Measurements from ENCODE around the gene TRPM1. TPM values are rescaled to one million over a fixed set of nuclear protein-coding genes. Genes with fewer than 3 reads are reported as not detected.
"Not testable (repeated sequence)": the region's sequence is repeated elsewhere in the genome, so short reads cannot be mapped to it uniquely, and the experiment has no call there.

The TRPM1 gene
- total RNA-seq, 1 donor, result under 0.01 TPM

DNA sequence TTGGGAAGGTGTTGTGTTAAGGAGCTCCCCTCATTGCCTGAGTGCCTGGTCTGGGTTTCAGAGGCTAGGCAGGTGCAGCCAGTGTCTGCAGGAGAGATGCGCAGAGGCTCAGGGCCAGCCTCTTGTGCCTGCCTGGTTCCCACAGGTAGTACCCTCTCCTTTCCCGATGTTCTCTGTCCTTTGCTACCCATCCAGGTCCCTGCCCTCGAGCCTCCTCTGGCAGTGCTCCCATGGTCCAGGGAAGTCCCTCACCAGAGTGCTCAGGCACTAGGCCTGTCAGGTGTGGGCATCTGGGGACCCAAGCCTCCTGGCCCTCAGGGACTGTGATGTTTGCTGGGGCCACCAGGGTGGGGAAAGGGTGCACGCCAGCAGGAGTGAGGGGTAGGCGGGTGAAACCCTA, 5.0 kb downstream of the TRPM1 start:
- DNase-seq (ENCODE audit: low read depth), result no peak
- TF ChIP-seq, protein P1, sequence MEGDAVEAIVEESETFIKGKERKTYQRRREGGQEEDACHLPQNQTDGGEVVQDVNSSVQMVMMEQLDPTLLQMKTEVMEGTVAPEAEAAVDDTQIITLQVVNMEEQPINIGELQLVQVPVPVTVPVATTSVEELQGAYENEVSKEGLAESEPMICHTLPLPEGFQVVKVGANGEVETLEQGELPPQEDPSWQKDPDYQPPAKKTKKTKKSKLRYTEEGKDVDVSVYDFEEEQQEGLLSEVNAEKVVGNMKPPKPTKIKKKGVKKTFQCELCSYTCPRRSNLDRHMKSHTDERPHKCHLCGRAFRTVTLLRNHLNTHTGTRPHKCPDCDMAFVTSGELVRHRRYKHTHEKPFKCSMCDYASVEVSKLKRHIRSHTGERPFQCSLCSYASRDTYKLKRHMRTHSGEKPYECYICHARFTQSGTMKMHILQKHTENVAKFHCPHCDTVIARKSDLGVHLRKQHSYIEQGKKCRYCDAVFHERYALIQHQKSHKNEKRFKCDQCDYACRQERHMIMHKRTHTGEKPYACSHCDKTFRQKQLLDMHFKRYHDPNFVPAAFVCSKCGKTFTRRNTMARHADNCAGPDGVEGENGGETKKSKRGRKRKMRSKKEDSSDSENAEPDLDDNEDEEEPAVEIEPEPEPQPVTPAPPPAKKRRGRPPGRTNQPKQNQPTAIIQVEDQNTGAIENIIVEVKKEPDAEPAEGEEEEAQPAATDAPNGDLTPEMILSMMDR (IDR thresholded peaks at IDR 0.05; ENCODE audit: insufficient read depth, low read depth, low read length), result no peak
- H3K4me3 ChIP-seq (ENCODE audit: low read depth, low read length), result no peak overlapping the region

DNA sequence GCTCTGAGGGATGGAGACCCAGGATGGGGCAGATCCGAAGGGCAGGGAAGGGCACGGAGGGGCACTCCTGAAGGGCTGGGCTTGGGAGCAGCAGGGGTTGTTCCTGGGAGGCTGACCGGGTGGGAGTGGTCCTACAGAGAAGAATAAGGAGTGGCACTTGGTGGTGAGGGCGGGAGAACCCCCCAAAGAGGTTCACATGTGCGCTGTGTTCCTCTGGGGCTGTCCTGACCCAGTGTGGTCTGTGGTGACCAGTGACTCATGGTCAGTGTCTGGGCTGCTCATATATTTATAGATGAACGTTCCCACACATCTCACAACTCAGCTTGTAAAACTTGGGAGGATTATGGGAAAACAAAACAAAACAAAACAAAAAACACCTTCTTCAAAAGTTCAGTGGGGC, 10.0 kb downstream of the TRPM1 start:
- no peak overlapping the region for H3K4me3 ChIP-seq (ENCODE audit: low read depth, low read length)
- TF ChIP-seq, protein P1 (IDR thresholded peaks at IDR 0.05; ENCODE audit: insufficient read depth, low read depth, low read length), result no peak
- peak; percentile 90 for DNase-seq (ENCODE audit: low read depth)

GRCh38 chr15:31090766-31091165, 10.8 kb downstream of the TRPM1 start:
- TF ChIP-seq, protein P1 (IDR thresholded peaks at IDR 0.05; ENCODE audit: insufficient read depth, low read depth, low read length), result no peak
- peak; percentile 93 for DNase-seq (ENCODE audit: low read depth)
- no peak overlapping the region for H3K4me3 ChIP-seq (ENCODE audit: low read depth, low read length)

- no peak overlapping the region for H3K4me3 ChIP-seq (ENCODE audit: low read depth, low read length)
- TF ChIP-seq, protein P1 (IDR thresholded peaks at IDR 0.05; ENCODE audit: insufficient read depth, low read depth, low read length), result no peak
- no peak for DNase-seq (ENCODE audit: low read depth)
Observed at GRCh38 chr15:31089368-31090047, 12.0 kb downstream of the TRPM1 start.

- TF ChIP-seq, protein P1 (IDR thresholded peaks at IDR 0.05; ENCODE audit: insufficient read depth, low read depth, low read length), result no peak
- DNase-seq (ENCODE audit: low read depth), result no peak
- no peak overlapping the region for H3K4me3 ChIP-seq (ENCODE audit: low read depth, low read length)
Observed at GRCh38 chr15:31088672-31089367, 12.7 kb downstream of the TRPM1 start.

DNA sequence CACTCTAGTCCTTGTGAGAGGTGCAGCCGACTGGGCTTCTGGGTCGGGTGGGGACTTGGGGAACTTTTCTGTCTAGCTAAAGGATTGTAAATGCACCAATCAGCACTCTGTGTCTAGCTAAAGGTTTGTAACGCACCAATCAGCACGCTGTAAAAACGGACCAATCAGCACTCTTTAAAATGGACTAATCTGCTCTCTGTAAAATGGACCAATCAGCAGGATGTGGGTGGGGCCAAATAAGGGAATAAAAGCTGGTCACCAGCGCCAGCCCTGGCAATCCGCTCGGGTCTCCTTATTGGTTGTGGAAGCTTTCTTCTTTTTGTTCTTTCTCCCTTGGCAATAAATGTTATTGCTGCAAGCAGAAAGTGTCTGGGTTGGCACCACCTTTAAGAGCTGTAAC, 13.5 kb downstream of the TRPM1 start:
- DNase-seq (ENCODE audit: low read depth); H3K4me3 ChIP-seq (ENCODE audit: low read depth, low read length): not testable (repeated sequence)

GRCh38 chr15:31086344-31086743, 15.2 kb downstream of the TRPM1 start:
- no peak for DNase-seq (ENCODE audit: low read depth)
- H3K4me3 ChIP-seq (ENCODE audit: low read depth, low read length), result no peak overlapping the region
- TF ChIP-seq, protein P1 (IDR thresholded peaks at IDR 0.05; ENCODE audit: insufficient read depth, low read depth, low read length), result no peak

Data from fibroblast of villous mesenchyme (primary cell).